Hematopoietic multipotent progenitor cell treated with erythropoietin and hydrocortisone succinate and interleukin-3 and kit ligand, for 8 days (in vitro differentiated cells): Measurements from ENCODE around the gene BHLHE23.

Source experiments
- DNase-seq: peaks from one replicate; pipeline ENCODE4 v3.0.0-alpha.2; 2015

Gene BHLHE23

GRCh38 chr20:63007646-63008488, 1.1 kb upstream of the BHLHE23 start:
- DNase-seq: no peak

- no peak for DNase-seq
Measured at GRCh38 chr20:63007360-63007645, 539 bp upstream of the BHLHE23 start.

DNA sequence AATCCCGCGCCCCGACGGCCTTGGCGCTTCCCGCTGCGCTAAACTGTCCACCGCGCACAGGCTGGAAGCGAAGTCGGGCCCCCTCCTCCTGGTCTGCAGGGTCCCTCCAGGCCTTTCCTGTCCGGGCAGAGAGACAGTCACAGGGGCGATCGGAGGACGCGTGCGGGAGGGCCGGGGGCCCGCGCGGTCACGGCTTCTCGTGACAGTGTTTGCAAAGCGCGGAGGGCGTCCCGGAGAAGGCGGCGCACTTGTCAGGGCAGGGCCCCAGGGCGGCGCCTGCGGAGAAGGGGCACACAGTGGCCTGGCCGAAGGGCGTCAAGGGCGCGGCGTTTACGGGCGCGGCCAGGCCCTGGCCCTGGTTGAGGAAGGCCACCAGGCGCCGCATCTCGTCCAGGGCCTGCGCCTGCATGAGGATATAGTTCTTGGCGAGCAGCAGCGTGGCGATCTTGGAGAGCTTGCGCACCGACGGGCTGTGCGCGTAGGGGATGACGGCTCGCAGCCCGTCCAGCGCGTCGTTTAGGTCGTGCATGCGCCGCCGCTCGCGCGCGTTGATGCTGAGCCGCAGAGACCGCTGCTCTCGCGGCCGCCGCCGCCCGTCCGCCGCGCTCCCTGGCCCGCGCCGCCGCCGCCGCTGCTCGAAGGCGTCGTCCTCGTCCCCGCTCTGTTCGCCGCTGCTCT, 763 bp downstream of the BHLHE23 start:
- DNase-seq: no peak

GRCh38 chr20:63005365-63005861, 1.4 kb downstream of the BHLHE23 start:
- DNase-seq: no peak

GRCh38 chr20:63004607-63005364, 2.0 kb downstream of the BHLHE23 start:
- DNase-seq: no peak

DNA sequence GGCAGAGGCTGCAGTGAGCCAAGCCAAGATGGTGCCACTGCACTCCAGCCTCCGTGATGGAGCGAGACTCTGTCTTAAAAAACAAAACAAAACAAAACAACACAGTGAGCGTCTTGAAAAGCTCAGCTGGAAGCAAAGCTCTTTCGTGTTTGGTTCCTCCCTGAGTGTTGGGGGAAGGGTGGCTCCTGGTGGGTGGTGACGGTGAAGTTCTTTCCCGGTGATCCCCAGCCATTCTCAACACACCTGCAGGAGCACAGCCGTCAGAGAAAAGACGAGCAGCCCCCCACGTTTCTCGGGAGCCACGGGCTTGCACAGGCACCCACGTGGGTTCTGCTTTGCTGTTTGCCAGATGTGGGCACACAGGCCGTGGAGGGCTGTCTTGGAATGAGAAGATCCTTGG, 3.2 kb downstream of the BHLHE23 start:
- no peak for DNase-seq

DNA sequence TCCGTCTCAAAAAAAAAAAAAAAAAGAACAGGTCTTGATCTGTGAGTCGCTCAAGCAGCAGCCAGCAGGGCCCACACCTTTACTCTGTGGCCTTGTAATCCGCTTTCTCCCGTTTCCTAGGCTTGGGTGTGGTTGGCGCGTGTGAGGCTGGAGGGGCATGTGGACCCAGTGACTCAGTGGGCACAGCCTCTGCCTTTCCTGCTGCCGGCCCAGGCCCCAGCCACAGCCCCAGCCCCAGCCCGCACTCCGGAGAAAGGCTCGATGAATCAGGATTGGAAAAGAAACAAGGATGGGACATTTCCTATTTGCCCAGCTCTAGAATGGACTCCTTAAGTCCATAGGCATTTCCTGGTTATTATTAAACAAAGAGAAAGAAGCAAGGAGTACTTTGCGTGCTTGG, 4.3 kb downstream of the BHLHE23 start:
- DNase-seq: no peak

GRCh38 chr20:63000958-63001357, 5.8 kb downstream of the BHLHE23 start:
- no peak for DNase-seq

DNA sequence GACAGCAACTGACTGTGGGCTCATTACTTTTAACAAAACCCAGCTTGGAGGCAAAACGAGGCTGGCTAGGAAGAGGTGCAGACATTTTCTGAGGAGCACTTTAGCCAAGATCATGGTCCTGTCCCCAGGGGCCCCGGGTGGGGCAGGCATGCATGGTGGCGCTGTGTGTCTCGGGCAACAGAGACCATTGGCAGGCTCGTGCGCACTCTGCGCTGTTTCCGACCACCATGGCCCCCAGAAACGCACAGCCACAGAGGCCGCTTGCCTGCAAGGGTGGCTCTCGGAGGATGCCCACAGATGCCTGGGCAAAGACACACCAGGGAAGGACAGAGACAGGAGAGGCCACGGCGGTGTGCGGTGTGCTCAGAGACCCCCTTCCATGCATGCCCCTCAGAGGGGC, 6.7 kb downstream of the BHLHE23 start:
- DNase-seq: no peak

DNA sequence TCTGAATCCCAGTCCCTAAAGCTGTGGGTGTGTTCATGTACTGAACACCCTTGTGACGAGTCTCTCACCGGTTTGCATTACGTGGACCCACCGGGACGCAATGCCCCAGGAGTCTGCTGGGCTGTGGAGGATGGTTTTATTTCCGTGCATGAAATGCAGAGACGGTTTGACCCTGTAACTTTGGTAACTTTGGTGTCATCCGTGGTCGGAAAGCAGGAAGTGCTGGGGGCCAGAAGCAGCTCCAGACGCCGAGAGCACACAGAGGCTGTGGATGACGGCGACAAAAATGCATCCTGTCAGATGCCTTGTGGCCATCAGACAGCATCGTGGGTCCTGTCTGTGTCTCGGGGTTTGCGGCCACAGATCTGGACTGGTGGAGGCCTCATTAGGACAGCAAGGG, 7.2 kb downstream of the BHLHE23 start:
- DNase-seq: no peak

GRCh38 chr20:62998449-62998848, 8.3 kb downstream of the BHLHE23 start:
- no peak for DNase-seq

DNA sequence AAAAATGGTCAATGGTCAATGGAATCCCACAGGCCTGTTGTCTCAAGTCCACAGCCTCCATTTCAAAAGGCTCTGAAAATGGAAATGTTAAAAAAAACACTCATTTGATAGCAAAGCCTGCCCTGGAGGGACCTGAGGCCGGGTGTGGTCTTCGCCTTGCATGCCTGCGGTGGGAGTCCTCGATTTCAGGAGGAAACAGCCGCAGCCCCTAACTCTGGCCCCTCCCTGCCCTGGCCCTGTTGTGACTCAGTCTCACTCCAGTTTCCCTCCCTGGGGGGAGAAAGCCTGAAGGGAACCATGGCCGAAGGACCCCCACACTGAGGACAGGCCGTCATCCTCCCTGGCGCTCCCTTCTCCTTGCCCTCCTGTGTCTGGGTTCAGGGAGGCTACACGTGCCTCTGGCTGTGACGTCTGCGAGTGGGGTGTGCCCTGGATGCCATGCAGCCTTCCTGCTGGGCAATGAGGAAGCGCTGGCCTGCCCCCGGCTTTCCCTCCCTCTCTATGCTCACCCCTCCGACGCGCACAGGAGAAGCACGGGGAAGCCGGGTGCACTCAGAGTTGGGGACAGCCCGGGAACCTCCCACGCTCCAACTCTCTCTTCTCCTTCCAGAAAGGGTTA, 9.2 kb downstream of the BHLHE23 start:
- no peak for DNase-seq

- no peak for DNase-seq
Measured at GRCh38 chr20:62996596-62996982, 10.2 kb downstream of the BHLHE23 start.

DNA sequence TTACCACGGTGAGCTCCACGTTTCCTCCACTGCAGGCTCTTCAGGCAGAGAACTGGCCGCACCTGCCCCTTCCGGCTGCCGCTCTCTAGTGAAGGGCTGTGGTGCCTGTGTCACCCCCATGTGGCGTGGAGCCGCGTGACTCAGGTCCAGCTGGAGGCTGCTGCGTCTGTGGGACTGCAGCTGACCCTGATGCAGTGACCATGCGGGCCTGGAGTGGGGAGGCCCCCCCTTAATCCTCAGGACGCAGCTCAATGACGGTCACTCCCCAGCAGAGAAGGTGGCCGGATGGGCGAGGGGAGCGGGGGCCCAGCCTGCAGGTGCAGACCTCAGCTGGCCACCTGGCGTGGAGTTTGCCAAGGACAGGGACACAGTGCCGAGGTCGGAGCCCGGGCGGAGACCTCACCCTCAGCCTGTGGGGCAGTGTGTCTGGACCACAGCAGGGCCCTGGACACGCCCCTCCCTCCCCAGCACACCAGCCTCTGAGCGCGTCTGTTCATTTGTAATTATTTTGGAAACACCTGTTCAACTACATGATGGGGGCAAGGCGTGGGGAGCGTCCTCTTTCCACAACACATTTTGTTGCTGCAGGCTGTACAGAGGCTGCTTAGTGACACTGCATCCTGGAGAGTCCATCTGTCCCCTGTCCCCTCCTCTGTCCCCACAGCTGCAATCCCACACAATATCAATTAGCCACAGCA, 10.7 kb downstream of the BHLHE23 start:
- no peak for DNase-seq

GRCh38 chr20:62995481-62995880, 11.3 kb downstream of the BHLHE23 start:
- no peak for DNase-seq

GRCh38 chr20:62994869-62995281, 11.9 kb downstream of the BHLHE23 start:
- no peak for DNase-seq

DNA sequence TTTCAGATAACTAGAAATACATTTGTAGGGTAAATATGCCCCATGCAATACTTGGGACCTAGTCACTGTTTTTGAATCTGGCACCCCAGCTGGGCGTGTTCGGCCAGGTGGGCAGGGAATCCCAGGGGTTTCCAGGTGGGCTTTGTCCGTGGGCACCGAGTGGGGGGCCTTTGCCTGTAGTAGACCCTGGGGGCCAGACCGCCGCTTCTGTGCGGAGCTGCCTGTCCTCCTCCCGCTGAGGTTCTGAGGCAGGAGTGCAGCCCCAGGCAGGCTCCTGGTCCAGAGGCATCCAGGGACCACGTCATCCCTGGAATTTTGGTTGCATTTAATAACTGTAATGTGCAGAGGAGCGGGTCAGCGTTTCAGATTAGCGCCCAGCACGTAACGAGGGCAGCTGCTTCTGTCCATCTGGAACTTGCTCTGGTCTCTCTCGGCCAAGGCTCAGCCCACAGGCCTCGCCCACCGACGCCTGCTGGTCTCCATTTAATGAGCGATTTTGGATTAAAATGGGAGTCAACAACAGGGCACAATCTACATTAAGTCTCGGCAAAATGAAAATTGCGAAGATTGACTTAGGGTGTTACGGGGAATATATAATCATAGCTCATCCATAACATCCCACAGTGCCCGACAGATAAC, 12.8 kb downstream of the BHLHE23 start:
- no peak for DNase-seq

- no peak for DNase-seq
Measured at GRCh38 chr20:62991863-62992262, 14.9 kb downstream of the BHLHE23 start.

- no peak for DNase-seq
Measured at GRCh38 chr20:62991196-62991807, 15.5 kb downstream of the BHLHE23 start.

DNA sequence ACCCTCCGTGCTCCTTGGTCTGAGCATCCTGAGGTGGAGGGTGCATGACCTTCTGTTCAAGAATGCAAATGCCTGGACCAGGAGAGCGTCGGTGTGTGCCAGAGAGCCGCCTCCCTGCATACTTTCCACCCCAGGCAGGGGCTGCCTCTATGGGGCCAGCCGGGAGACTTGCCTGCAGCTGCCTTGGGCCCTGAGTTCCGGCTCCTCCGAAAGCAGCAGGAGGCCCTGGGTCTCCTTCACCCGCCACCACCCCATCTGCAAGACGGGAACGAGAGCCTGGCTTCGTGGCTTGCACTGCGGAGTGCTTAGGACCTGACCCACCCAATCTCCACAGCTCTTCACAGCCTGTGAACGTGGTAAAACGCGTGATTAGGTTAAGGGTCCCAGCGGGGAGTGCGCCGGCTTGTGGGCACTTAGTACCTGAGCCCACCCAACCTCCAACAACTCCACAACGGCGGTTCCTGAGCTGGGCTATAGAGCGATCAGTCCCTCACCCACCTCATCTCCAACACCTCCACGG, 16.4 kb downstream of the BHLHE23 start:
- no peak for DNase-seq

DNA sequence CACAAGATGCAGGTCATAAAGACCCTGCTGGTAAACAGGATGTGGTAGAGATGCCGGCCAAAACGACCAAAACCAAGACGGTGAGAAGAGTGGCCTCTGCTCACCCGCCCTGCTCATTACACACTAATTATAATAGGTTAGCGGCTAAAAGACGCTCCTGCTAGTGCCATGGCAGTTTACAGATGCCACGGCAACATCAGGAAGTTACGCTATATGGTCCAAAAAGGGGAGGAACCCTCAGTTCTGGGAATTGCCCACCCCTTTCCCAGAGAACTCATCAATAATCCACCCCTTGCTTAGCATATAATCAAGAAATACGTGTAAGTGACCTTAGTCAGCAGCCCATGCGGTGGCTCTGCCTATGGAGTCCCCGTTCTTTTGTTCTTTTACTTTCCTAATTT, 17.6 kb downstream of the BHLHE23 start:
- DNase-seq: no peak
